ENCODE data around the gene VPS26B. TPM values are rescaled to one million over a fixed set of nuclear protein-coding genes. Genes with fewer than 3 reads are reported as not detected.

VPS26B gene
- total and polyA plus RNA-seq, 3 experiments from 2014 or later = 36.6 to 73.5 (median 36.7) TPM

DNA sequence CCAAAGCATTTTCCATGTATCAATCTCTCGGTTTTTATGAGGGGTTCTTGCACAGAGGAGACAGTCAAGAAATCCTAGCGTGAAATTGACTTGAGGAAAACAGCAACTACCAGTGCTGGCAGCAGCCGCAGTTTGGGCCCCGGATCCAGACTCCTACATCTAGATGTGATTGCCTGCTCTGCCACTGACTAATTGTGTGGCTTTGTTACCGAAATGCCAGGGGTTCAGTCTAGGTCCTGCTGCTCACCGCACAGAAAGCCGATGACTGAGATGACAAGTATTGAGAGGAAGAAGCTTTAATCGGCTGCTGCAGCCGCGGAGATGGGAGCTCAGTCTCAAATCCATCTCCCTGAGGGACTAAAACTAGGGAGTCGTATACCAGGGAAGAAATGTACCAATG lies 43.5 kb downstream of the VPS26B start:
- H3K4me1 ChIP-seq (ENCODE audit: insufficient read depth, low read length) = peaks cover 16% of the 10 kb centered on the region
- no peak overlapping the region for H3K27ac ChIP-seq (ENCODE audit: low read depth, low read length)
- Mint-ChIP-seq H3K4me1 (peaks cover 18 to 35% (median 30%) of the 10 kb centered on the region in 3 donors), H3K9me3 (no peaks in the 10 kb centered on the region), H3K36me3 (peaks cover 0 to 17% (median 1%) of the 10 kb centered on the region in 3 donors), H3K27me3 (peaks cover 0 to 3% of the 10 kb centered on the region in 2 donors), H3K27ac (peak overlapping the region in 1 of 8 donors; percentile 84), H3K4me3 (no peak overlapping the region)
- peaks cover 4% of the 10 kb centered on the region for H3K36me3 ChIP-seq (ENCODE audit: insufficient read depth, low read length)
- no peak for DNase-seq
- POLR2A ChIA-PET = no interaction called here
- CTCF ChIA-PET = no interaction called here
- no peaks in the 10 kb centered on the region for H3K9me3 ChIP-seq (ENCODE audit: low read length)
- H3K27me3 ChIP-seq (ENCODE audit: insufficient read depth, low read length, poor library complexity, severe bottlenecking) = no peaks in the 10 kb centered on the region
- no peak overlapping the region for H3K4me3 ChIP-seq (ENCODE audit: low read length)

DNA sequence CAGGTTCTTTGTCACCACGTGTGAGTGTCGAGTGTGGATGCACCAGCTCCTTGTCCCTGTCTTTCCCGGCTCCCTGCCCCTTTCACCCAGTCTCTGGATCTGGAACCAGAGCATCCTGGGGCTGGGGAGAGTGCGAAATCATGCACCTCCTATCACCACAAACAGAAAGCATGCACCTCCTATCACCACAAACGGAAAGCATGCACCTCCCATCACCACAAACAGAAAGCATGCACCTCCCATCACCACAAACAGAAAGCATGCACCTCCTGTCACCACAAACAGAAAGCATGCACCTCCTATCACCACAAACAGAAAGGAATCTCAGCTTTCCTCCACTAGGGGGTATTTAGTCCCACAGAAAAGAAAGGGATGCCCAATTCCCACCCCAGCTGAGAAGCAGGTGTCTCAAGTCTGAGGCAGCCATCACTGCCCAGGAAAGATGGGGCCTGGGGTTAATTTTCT lies 45.8 kb downstream of the VPS26B start:
- POLR2A ChIA-PET = interaction anchor here (0.7 kb wide), 1 partner anchor 27 kb away, joined by 3 read pairs; no protein-coding TSS in a partner anchor
- H3K9me3 ChIP-seq (ENCODE audit: low read length) = no peaks in the 10 kb centered on the region
- CTCF ChIA-PET = interaction anchor here (2.1 kb wide), 1 partner anchor 8 kb away, joined by 7 read pairs; no protein-coding TSS in a partner anchor
- peaks cover 0 to 4% of the 10 kb centered on the region in 2 donors for H3K27me3 Mint-ChIP-seq
- H3K4me1 Mint-ChIP-seq = peaks cover 34 to 58% (median 53%) of the 10 kb centered on the region in 3 donors
- peak overlapping the region in 5 of 8 donors; percentile 4 to 72 (median 40) for H3K27ac Mint-ChIP-seq
- H3K4me3 ChIP-seq (ENCODE audit: low read length) = no peak overlapping the region
- peak overlapping the region; percentile 6 to 80 (median 35) for H3K4me3 Mint-ChIP-seq
- H3K36me3 ChIP-seq (ENCODE audit: insufficient read depth, low read length) = no peaks in the 10 kb centered on the region
- no peak overlapping the region for H3K27ac ChIP-seq (ENCODE audit: low read depth, low read length)
- peaks cover 39% of the 10 kb centered on the region for H3K4me1 ChIP-seq (ENCODE audit: insufficient read depth, low read length)
- H3K36me3 Mint-ChIP-seq = peaks cover 0 to 3% (median 0%) of the 10 kb centered on the region in 3 donors
- peak in 2 of 5 donors; percentile 10 to 31 for DNase-seq
- no peaks in the 10 kb centered on the region for H3K27me3 ChIP-seq (ENCODE audit: insufficient read depth, low read length, poor library complexity, severe bottlenecking)
- no peaks in the 10 kb centered on the region for H3K9me3 Mint-ChIP-seq

DNA sequence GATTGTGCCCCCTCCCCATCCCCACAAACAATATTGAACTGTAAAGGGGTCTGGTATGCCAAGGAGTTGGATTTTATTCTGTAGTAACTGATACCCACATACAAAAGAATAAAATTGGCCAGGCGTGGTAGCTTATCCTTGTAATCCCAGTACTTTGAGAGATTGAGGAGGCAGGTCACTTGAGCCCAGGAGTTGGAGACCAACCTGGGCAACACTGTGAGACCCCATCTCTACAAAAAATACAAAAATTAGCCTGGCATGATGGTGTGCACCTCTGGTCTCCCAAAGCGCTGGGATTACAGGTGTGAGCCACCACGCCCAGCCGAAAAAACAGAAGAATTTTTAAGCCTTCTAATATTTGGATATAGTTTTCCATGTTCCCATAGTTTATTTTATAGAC lies 47.5 kb downstream of the VPS26B start:
- ChIA-PET POLR2A (no interaction called here), CTCF (interaction anchor here (0.7 to 2.0 kb wide), 6 partner anchors 10 to 87 kb away, joined by 3 to 5 read pairs (median 4); partner anchors contain the start of genes ACAD8 and THYN1)
- Mint-ChIP-seq H3K36me3 (peaks cover 0 to 10% (median 0%) of the 10 kb centered on the region in 3 donors), H3K4me1 (peaks cover 42 to 63% (median 62%) of the 10 kb centered on the region in 3 donors), H3K9me3 (no peaks in the 10 kb centered on the region), H3K27me3 (peaks cover 3 to 12% of the 10 kb centered on the region in 2 donors), H3K4me3 (no peak overlapping the region), H3K27ac (no peak overlapping the region)
- no peaks in the 10 kb centered on the region for H3K36me3 ChIP-seq (ENCODE audit: insufficient read depth, low read length)
- no peaks in the 10 kb centered on the region for H3K27me3 ChIP-seq (ENCODE audit: insufficient read depth, low read length, poor library complexity, severe bottlenecking)
- no peak for DNase-seq
- no peak overlapping the region for H3K27ac ChIP-seq (ENCODE audit: low read depth, low read length)
- no peak overlapping the region for H3K4me3 ChIP-seq (ENCODE audit: low read length)
- H3K4me1 ChIP-seq (ENCODE audit: insufficient read depth, low read length) = peaks cover 42% of the 10 kb centered on the region
- no peaks in the 10 kb centered on the region for H3K9me3 ChIP-seq (ENCODE audit: low read length)

DNA sequence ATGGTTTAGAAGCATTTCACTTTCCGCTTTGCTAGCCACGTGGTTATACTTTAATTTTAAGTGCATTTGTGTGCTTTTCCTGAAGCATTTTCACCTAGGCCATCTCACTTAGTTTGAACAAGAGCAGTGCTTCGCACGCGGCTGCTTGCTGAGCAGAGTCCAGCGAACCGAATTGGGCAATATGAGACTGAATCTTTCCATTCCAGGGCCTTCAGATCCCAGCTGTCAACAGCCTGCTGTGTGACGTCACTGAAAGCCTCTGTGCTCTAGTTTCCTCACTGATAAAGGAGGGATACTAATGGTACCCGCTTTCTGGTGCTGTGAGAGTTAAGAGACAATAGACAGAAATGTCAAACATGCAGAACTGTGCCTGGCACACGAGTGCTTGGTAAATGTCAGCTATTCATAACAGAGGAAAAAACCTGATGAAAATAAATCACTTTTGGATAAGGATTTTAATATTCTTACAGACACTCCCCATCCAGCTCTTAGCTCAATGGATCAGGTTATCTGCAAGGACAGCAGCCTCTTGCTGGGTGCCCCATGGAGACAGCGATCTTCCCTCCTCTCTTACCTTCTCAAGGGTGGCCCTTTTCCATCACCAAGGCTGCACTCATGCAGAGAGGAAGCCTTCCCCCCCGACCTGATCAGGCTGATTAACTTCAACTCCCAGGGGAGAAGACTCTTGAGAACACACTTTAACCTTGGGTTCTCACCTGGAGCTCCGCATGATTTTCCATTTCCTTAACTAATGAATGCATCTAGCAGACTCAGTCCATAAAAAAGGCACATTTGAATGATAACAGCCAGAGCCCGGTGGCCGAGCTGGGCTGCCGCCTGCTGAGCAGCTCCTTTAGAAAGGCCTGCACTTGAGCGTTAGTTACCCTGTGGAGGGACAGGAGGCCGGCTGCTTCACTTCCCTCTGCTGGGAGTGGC lies 48.2 kb downstream of the VPS26B start:
- Histone ChIP-seq H3K4me3 (ENCODE audit: low read length) (no peak overlapping the region), H3K27me3 (ENCODE audit: insufficient read depth, low read length, poor library complexity, severe bottlenecking) (no peaks in the 10 kb centered on the region), H3K27ac (ENCODE audit: low read depth, low read length) (no peak overlapping the region), H3K4me1 (ENCODE audit: insufficient read depth, low read length) (peaks cover 46% of the 10 kb centered on the region), H3K36me3 (ENCODE audit: insufficient read depth, low read length) (no peaks in the 10 kb centered on the region), H3K9me3 (ENCODE audit: low read length) (no peaks in the 10 kb centered on the region)
- Mint-ChIP-seq H3K4me1 (peaks cover 45 to 67% (median 66%) of the 10 kb centered on the region in 3 donors), H3K9me3 (peaks cover 0 to 2% (median 0%) of the 10 kb centered on the region in 5 donors), H3K4me3 (peak overlapping the region in 3 of 7 donors; percentile 3 to 62 (median 30)), H3K27ac (peak overlapping the region in 1 of 8 donors; percentile 63), H3K36me3 (peaks cover 0 to 10% (median 0%) of the 10 kb centered on the region in 3 donors), H3K27me3 (peaks cover 3 to 16% of the 10 kb centered on the region in 2 donors)
- ChIA-PET CTCF (interaction anchor here (0.7 to 2.0 kb wide), 5 partner anchors 11 to 87 kb away, joined by 3 to 5 read pairs (median 4); partner anchors contain the start of genes ACAD8 and THYN1), POLR2A (interaction anchor here (1.5 kb wide), 1 partner anchor 19 kb away, joined by 7 read pairs; the partner anchor contains the start of gene ACAD8)
- no peak for DNase-seq

DNA sequence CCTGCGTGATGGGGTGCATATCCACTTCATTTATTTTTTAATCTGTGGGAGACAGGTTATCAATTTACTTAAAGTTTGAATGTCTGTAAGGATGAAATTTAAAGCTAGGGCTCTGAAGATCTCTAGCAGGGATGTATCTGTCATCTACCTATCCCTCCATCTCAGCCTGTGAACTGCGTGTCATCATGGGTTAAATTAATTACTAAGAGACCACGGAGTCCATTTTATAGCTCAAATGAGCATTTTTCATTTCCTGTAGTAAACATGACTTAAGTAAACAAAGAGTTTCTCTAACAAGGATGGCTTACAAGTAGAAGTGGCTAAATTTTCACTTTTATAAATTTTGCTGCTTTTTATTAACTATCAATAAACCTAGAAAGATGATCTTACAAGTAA lies 48.8 kb downstream of the VPS26B start:
- peaks cover 0 to 2% (median 0%) of the 10 kb centered on the region in 5 donors for H3K9me3 Mint-ChIP-seq
- H3K27me3 Mint-ChIP-seq = peaks cover 3 to 16% of the 10 kb centered on the region in 2 donors
- peaks cover 0 to 10% (median 0%) of the 10 kb centered on the region in 3 donors for H3K36me3 Mint-ChIP-seq
- H3K9me3 ChIP-seq (ENCODE audit: low read length) = no peaks in the 10 kb centered on the region
- H3K4me3 Mint-ChIP-seq = peak overlapping the region in 2 of 7 donors; percentile 3 to 30
- no peaks in the 10 kb centered on the region for H3K36me3 ChIP-seq (ENCODE audit: insufficient read depth, low read length)
- ChIA-PET POLR2A (interaction anchor here (1.5 kb wide), 1 partner anchor 20 kb away, joined by 7 read pairs; the partner anchor contains the start of gene ACAD8), CTCF (interaction anchor here (2.0 kb wide), 1 partner anchor 20 kb away, joined by 4 read pairs; the partner anchor contains the start of genes ACAD8 and THYN1)
- no peak for DNase-seq
- no peak overlapping the region for H3K27ac ChIP-seq (ENCODE audit: low read depth, low read length)
- H3K27me3 ChIP-seq (ENCODE audit: insufficient read depth, low read length, poor library complexity, severe bottlenecking) = no peaks in the 10 kb centered on the region
- no peak overlapping the region for H3K27ac Mint-ChIP-seq
- no peak overlapping the region for H3K4me3 ChIP-seq (ENCODE audit: low read length)
- H3K4me1 ChIP-seq (ENCODE audit: insufficient read depth, low read length) = peaks cover 46% of the 10 kb centered on the region
- peaks cover 45 to 67% (median 66%) of the 10 kb centered on the region in 3 donors for H3K4me1 Mint-ChIP-seq

DNA sequence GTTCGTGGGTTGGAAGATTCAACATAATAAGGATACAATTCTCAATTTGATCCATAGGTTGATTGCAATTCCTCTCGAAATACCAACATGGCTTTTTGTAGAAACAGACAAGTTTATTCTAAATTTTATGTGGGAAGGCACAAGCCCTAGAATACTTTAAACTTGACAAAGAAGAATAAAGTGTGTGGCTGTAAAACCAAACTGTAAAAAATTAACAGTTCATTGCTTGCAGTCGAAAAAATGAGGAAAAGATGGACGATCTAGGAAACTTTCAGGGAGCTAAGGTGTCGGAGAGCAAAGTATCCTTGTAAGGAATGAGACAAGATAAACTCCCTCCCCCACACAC lies 50.7 kb downstream of the VPS26B start:
- H3K4me1 ChIP-seq (ENCODE audit: insufficient read depth, low read length) = peaks cover 40% of the 10 kb centered on the region
- CTCF ChIA-PET = interaction anchor here (1.0 to 5.5 kb wide), 5 partner anchors 11 to 347 kb away, joined by 4 to 58 read pairs (median 5); no protein-coding TSS in a partner anchor

DNA sequence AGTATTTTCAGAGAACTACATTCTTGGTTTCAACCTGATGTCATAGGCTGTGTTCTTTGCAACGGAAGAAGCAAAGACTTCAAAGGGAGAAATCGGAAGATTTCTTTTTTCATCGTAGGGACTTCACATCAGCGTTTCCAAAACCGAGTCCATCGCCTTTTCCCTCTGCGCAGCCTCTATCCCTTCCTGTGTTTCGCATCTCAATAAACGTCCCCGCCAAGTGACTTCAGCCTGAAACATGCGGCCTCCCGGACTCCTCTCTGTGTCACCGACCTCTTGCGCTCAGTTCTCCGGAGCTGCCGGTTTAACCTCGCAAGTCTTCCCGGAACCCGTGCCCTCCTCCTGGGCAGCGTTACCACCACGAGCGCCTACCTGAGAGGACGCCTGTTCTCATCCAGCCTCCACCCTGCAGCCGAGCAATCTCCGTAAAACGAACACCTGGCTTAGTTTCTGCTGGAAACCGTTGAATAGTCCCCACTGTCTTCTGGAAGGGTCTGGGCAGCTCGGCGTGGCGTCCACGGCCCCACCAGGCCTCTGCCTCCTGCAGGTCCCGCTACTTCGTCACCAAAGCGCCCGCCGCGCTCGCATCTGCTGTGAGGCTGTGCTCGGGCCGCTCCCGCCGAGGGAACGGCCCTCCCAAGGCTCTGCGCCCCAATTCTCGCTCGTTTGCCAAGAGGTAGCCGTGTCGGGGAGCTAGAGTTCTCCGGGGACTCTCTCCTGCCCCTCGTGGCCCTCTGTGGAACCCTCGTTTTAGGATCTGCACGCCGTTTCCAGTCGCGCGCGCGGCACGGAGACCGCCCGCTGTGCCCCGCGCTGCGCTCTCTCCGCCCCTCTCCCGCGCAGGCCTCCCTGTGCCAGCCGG lies 51.3 kb downstream of the VPS26B start, which contains the start of gene GLB1L3:
TSS of gene GLB1L3 (plus strand) at position 846 of the 862 bp plus-strand sequence. CDS start 362 bp downstream, outside the sequence.
- peak within 1 kb of the TSS; percentile 83 for H3K4me3 ChIP-seq (ENCODE audit: low read length)
- Mint-ChIP-seq H3K4me3 (peak within 1 kb of the TSS; percentile 87 to 98 (median 94)), H3K9me3 (peaks cover 0 to 4% (median 0%) of the 10 kb centered on the region in 5 donors), H3K27ac (peak within 1 kb of the TSS; percentile 40 to 95 (median 88)), H3K27me3 (peaks cover 8 to 21% of the 10 kb centered on the region in 2 donors), H3K4me1 (peaks cover 34 to 53% (median 53%) of the 10 kb centered on the region in 3 donors), H3K36me3 (peaks cover 0 to 10% (median 0%) of the 10 kb centered on the region in 3 donors)
- ChIA-PET POLR2A (interaction anchor here (0.6 to 2.9 kb wide), 3 partner anchors 22 to 74 kb away, joined by 4 to 11 read pairs (median 4); partner anchors contain the start of genes ACAD8, NCAPD3, THYN1 and VPS26B), CTCF (interaction anchor here (0.6 to 5.5 kb wide), 18 partner anchors 10 to 348 kb away, joined by 3 to 58 read pairs (median 4); partner anchors contain the start of genes ACAD8, NCAPD3 and VPS26B)
- H3K27me3 ChIP-seq (ENCODE audit: insufficient read depth, low read length, poor library complexity, severe bottlenecking) = no peaks in the 10 kb centered on the region
- peaks cover 34% of the 10 kb centered on the region for H3K4me1 ChIP-seq (ENCODE audit: insufficient read depth, low read length)
- no peaks in the 10 kb centered on the region for H3K36me3 ChIP-seq (ENCODE audit: insufficient read depth, low read length)
- H3K9me3 ChIP-seq (ENCODE audit: low read length) = no peaks in the 10 kb centered on the region
- peak within 1 kb of the TSS; percentile 38 for H3K27ac ChIP-seq (ENCODE audit: low read depth, low read length)
- DNase-seq = peak; percentile 62 to 83 (median 68)

More for the DNA sequence above, 50.7 kb downstream of the VPS26B start:
- Mint-ChIP-seq H3K4me1 (peaks cover 40 to 59% (median 59%) of the 10 kb centered on the region in 3 donors), H3K9me3 (peaks cover 0 to 4% (median 0%) of the 10 kb centered on the region in 5 donors), H3K4me3 (peak overlapping the region; percentile 87 to 98 (median 94)), H3K27ac (peak overlapping the region; percentile 40 to 95 (median 88)), H3K27me3 (peaks cover 8 to 21% of the 10 kb centered on the region in 2 donors), H3K36me3 (peaks cover 0 to 10% (median 0%) of the 10 kb centered on the region in 3 donors)
- POLR2A ChIA-PET = interaction anchor here (1.4 to 2.9 kb wide), 2 partner anchors 22 to 51 kb away, joined by 4 to 11 read pairs; partner anchors contain the start of genes ACAD8, NCAPD3, THYN1 and VPS26B
- no peaks in the 10 kb centered on the region for H3K36me3 ChIP-seq (ENCODE audit: insufficient read depth, low read length)
- H3K27me3 ChIP-seq (ENCODE audit: insufficient read depth, low read length, poor library complexity, severe bottlenecking) = no peaks in the 10 kb centered on the region
- peak overlapping the region; percentile 83 for H3K4me3 ChIP-seq (ENCODE audit: low read length)
- DNase-seq = no peak
- no peak overlapping the region for H3K27ac ChIP-seq (ENCODE audit: low read depth, low read length)
- no peaks in the 10 kb centered on the region for H3K9me3 ChIP-seq (ENCODE audit: low read length)

All from CD8-positive, alpha-beta memory T cell (primary cell).